Hepatocyte (in vitro differentiated cells): Measurements from ENCODE around the gene OTOL1.

Source experiments
- CTCF ChIP-seq: fragments of 200-600 bp; sonication (generic); IDR thresholded peaks from 2 replicates; pipeline ENCODE4 v1.5.1; 2016; ENCODE audit warnings: antibody characterized with exemption, mild to moderate bottlenecking; ENCODE audit not compliant: poor library complexity
- EZH2phosphoT487 ChIP-seq: fragments of 200-600 bp; sonication (generic); IDR thresholded peaks from one replicate; pipeline ENCODE4 v1.6.1; 2018; ENCODE audit warnings: antibody characterized with exemption, mild to moderate bottlenecking, low read depth, moderate library complexity; ENCODE audit not compliant: unreplicated experiment, severe bottlenecking

DNA sequence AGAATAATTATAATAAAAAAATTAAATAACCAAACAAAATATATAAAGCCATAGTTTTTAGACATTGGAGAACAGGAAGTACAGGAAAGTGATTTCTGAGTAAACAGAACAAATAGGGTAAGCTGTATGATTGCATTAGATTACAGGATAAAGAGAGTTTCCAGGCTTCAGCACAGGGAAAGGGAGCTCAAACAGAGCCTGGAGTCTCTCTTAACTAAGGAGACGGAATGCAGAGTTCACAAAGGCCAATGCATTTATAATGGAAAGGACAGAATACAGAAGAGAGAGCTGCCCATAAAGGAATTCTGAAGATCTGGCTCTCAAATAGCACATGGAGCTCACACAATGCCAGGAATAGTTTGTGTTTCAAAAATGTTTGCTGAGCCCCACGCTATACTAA is 42.0 kb upstream of the OTOL1 start:
- no peak for TF ChIP-seq CTCF
- no peak for TF ChIP-seq EZH2phosphoT487
